Fibroblast of the aortic adventitia (primary cell): ENCODE measurements around the gene THBS4. TPM values are rescaled to one million over a fixed set of nuclear protein-coding genes. Genes with fewer than 3 reads are reported as not detected.
A peak's percentile ranks its signal among the peaks of the same experiment; 100 is the strongest.

Experiments used
- DNase-seq: peaks from one replicate; pipeline ENCODE4 v3.0.0-alpha.2; 2010; ENCODE audit warnings: low read depth
- H3K4me3 ChIP-seq: 2 replicates; pipeline ENCODE4 v1.5.1; 2011; ENCODE audit warnings: low read depth, mild to moderate bottlenecking, control low read depth, low read length, moderate library complexity
- total RNA-seq: library from RNA; depleted of rRNA; stranded (reverse); fragments of >200 nt; gene quantifications from 2 replicates; pipeline ENCODE4 v1.2.3, GENCODE V29; 2012; ENCODE audit warnings: low replicate concordance
- TF ChIP-seq, protein P1 (sequence below): IDR thresholded peaks from 2 replicates; pipeline ENCODE4 v1.5.1; 2011; ENCODE audit warnings: mild to moderate bottlenecking, low read length, control low read depth, inconsistent platforms; ENCODE audit not compliant: insufficient read depth

Gene THBS4
- total RNA-seq, 1 donor: 0.90 TPM

DNA sequence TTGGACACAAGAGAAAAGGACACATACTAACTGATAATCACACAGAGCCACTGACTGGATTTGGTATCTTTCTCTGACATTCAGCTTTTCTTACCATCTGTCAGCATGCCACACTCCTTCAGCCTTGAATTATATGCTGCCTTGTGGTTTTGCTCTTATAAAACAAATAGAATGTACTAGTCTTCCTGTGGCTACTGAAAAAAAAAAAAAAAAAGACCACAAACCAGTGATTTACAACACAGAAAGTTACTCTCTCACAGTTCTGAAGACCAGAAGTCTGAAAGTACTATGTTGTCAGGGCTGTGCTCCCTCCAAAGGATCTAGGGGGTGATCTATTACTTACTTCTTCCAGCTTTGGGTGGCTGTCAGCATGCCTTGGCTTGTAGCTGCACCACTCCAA, 82.3 kb downstream of the THBS4 start:
- TF ChIP-seq, protein P1, sequence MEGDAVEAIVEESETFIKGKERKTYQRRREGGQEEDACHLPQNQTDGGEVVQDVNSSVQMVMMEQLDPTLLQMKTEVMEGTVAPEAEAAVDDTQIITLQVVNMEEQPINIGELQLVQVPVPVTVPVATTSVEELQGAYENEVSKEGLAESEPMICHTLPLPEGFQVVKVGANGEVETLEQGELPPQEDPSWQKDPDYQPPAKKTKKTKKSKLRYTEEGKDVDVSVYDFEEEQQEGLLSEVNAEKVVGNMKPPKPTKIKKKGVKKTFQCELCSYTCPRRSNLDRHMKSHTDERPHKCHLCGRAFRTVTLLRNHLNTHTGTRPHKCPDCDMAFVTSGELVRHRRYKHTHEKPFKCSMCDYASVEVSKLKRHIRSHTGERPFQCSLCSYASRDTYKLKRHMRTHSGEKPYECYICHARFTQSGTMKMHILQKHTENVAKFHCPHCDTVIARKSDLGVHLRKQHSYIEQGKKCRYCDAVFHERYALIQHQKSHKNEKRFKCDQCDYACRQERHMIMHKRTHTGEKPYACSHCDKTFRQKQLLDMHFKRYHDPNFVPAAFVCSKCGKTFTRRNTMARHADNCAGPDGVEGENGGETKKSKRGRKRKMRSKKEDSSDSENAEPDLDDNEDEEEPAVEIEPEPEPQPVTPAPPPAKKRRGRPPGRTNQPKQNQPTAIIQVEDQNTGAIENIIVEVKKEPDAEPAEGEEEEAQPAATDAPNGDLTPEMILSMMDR: no peak
- H3K4me3 ChIP-seq: no peak overlapping the region
- no peak for DNase-seq

DNA sequence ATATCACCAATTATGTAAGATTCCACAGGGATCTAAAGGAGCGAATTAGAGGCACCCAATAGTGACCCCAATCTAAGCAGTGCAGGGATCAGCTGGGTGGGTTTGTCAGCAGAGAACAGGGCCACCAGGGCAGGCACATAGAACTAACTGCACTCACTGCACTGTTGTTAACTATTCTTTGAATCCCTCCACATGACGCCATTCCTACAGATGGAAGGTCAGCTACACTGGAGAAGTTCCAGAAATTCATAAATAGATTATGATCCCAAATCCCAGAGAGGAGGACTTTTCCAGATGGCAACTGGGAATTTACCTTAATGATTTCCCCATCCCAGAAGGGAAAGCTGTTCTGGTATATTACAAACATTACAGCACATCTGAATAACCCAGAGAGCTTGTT, 84.2 kb downstream of the THBS4 start:
- TF ChIP-seq, protein P1: no peak
- H3K4me3 ChIP-seq: no peak overlapping the region
- no peak for DNase-seq

DNA sequence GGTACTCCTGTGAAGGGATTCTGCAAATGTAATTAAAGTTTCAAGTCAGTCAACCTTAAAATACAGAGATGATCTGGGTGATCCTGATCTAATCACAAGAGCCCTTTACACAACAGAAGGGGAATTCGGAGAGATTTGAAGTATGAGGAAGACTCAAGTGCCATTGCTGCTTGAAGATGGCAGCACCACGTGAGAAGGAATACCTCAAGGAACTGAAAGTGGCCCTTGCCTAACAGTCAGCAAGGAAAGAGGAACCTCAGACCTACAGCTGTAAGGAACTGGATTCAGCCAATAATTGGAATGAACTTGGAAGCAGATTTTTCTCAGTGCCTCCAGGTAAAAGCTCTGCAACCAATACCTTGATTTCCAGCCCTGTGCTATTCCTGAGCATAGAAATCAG, 87.4 kb downstream of the THBS4 start:
- no peak for DNase-seq
- no peak overlapping the region for H3K4me3 ChIP-seq
- TF ChIP-seq, protein P1: no peak

DNA sequence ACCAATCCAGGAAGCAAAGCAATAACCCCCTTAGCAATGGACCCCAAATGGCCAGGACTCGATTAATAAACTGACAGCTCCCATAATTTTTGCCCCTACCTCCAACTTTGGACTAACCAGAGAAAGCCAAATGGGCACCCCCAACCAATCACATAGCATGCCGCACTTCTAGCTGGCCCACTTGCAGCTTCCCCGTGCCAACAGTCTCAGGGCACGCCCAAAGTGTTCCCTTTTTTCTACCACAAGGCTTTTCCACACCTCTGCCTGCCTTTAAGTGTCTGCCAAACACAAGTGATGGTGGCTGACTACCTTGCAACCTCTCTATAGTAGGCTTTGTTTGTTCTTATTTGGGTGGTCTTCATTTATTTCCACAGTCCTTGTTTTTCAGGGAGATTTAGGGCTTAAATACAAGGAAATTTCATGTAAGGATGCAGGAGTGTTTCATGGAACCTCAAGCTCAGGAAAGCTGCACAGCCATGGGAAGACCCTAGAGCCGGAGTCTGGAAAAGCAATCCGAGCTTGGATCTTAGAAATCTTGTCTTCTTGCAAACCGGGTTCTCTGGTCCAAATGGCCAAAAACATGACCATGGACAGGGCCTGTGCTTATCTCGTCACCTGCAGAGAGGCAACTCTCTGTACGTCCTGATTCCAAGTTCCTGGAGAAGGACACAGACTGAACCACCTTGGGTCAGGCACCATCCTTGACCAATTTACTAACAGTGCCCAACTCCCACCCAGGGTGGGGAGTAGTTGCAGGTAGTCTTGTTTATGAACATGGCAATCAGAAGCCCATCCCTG, 89.2 kb downstream of the THBS4 start:
- TF ChIP-seq, protein P1: no peak
- no peak overlapping the region for H3K4me3 ChIP-seq
- DNase-seq: no peak

DNA sequence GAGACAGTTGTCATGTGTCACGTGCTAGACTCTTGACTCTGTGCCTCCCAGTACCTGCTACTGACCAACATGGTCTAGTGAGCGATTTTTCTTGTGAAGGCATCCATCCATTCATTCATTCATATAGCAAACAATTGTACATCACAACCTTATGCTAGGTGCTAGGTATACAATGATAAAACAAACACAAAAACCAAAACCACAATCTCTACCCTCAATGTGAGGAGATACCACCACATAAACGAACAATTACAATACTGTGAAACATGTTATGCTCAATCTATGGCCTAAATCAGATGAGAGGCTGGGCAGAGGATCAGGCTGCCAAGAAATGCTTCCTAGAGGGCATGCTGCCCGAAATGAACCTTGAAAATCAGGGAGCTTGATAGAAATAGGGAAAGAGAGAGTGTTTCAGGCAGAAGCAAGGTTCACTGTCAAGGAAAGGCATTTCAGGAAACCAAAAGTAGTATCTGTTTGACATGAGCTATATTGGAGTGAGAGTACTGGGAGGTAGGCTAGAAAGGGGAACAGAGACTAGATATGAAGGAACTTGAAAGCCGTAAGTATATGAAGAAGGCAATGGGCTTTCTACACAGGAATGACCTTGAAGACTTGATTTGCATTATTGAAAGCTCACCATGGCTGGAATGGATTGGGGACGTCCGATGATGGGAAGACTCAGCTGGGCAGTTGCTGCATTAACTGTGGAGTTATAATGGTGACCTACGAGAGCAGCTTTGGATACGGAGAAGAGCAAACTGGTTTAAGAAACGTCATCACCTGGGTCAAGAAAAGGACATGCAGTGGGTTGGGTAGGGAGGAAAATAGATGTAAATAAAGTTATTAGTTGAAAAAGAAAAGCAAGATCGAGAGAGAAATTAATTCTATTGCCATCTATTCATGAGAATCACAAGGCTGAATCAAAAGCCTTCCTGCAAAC, 90.1 kb downstream of the THBS4 start:
- TF ChIP-seq, protein P1: no peak
- no peak for DNase-seq
- H3K4me3 ChIP-seq: no peak overlapping the region

DNA sequence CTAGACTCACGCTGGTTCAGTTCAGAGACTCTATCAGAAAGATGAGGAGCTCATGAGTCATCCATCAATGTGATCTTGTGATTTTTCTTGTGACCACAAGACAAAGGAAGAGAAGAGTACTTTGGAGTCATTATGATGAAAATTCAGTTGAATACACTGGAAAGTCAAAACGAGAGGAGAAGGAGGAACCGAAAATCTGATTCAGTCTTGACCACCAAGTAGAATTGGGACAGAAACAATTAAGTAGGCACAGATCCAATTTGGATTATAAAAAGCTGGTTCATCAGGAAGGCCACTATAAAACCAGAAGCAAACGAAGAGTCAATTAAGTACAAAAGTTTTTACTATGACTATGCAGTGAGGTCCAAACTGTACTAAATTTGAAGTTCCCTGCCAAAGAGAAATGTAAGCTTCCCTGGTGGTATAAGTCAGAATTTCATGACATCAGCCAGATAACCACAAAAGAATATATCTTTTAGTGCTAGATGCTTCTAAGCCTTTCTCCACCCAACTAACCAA, 90.9 kb downstream of the THBS4 start:
- peak; percentile 73 for DNase-seq
- no peak overlapping the region for H3K4me3 ChIP-seq
- TF ChIP-seq, protein P1: peak; percentile 42
